SJCRH30 (cell line): Measurements from ENCODE around the gene PRRG4. TPM values are rescaled to one million over a fixed set of nuclear protein-coding genes. Genes with fewer than 3 reads are reported as not detected.
"Not testable (repeated sequence)": the region's sequence is repeated elsewhere in the genome, so short reads cannot be mapped to it uniquely, and the experiment has no call there.

ENCODE experiments used
- DNase-seq, 2 experiments: peaks; one replicate each; pipeline ENCODE4 v3.0.0-alpha.2; 2015 to 2020
- H3K27ac ChIP-seq: fragments of 250-450 bp; sonication (Bioruptor Pico); 2 replicates; pipeline ENCODE4 v1.5.1; 2020; ENCODE audit warnings: mild to moderate bottlenecking, moderate library complexity
- H3K27me3 ChIP-seq: fragments of 250-450 bp; sonication (Bioruptor Pico); 2 replicates; pipeline ENCODE4 v1.5.1; 2020; ENCODE audit warnings: mild to moderate bottlenecking, moderate library complexity
- H3K36me3 ChIP-seq: fragments of 250-450 bp; sonication (Bioruptor Pico); 2 replicates; pipeline ENCODE4 v1.5.1; 2020; ENCODE audit warnings: mild to moderate bottlenecking, moderate library complexity
- H3K4me1 ChIP-seq: fragments of 250-450 bp; sonication (Bioruptor Pico); 2 replicates; pipeline ENCODE4 v1.5.1; 2020; ENCODE audit warnings: mild to moderate bottlenecking, moderate library complexity
- H3K4me3 ChIP-seq: fragments of 250-450 bp; sonication (Bioruptor Pico); 2 replicates; pipeline ENCODE4 v1.5.1; 2020; ENCODE audit warnings: mild to moderate bottlenecking, moderate library complexity
- H3K9me3 ChIP-seq: fragments of 250-450 bp; sonication (Bioruptor Pico); replicated peaks from 2 replicates; pipeline ENCODE4 v1.5.1; 2020; ENCODE audit warnings: mild to moderate bottlenecking, moderate library complexity
- total RNA-seq: library from RNA; depleted of rRNA; stranded (reverse); fragments of >200 nt; shearing (Covaris generic); gene quantifications from 2 replicates; pipeline ENCODE4 v1.2.3, GENCODE V29; 2014

PRRG4 gene
- total RNA-seq, 1 experiment from 2014 or later: not detected

- H3K27me3 ChIP-seq: no peaks in the 10 kb centered on the region
- H3K9me3 ChIP-seq: no peaks in the 10 kb centered on the region
- no peak for DNase-seq
- H3K4me1 ChIP-seq: no peaks in the 10 kb centered on the region
- no peaks in the 10 kb centered on the region for H3K36me3 ChIP-seq
- no peak overlapping the region for H3K27ac ChIP-seq
- H3K4me3 ChIP-seq: no peak overlapping the region
These were observed 13.8 kb downstream of the PRRG4 start for GRCh38 chr11:32843544-32843943.

- no peak for DNase-seq
- no peaks in the 10 kb centered on the region for H3K9me3 ChIP-seq
- H3K4me1 ChIP-seq: no peaks in the 10 kb centered on the region
- H3K36me3 ChIP-seq: no peaks in the 10 kb centered on the region
- H3K27ac ChIP-seq: no peak overlapping the region
- H3K4me3 ChIP-seq: no peak overlapping the region
- no peaks in the 10 kb centered on the region for H3K27me3 ChIP-seq
These were observed 17.8 kb downstream of the PRRG4 start for GRCh38 chr11:32847511-32847910.

- no peaks in the 10 kb centered on the region for H3K36me3 ChIP-seq
- H3K4me3 ChIP-seq: no peak overlapping the region
- no peaks in the 10 kb centered on the region for H3K4me1 ChIP-seq
- H3K27ac ChIP-seq: no peak overlapping the region
- no peaks in the 10 kb centered on the region for H3K27me3 ChIP-seq
- no peaks in the 10 kb centered on the region for H3K9me3 ChIP-seq
- no peak for DNase-seq
These were observed 20.0 kb downstream of the PRRG4 start for GRCh38 chr11:32849761-32850160.

GRCh38 chr11:32851251-32851650 lies 21.5 kb downstream of the PRRG4 start:
- H3K27ac ChIP-seq: no peak overlapping the region
- H3K36me3 ChIP-seq: no peaks in the 10 kb centered on the region
- DNase-seq: no peak

GRCh38 chr11:32852207-32852606 lies 22.5 kb downstream of the PRRG4 start:
- H3K36me3 ChIP-seq: no peaks in the 10 kb centered on the region
- no peak overlapping the region for H3K27ac ChIP-seq
- H3K9me3 ChIP-seq: no peaks in the 10 kb centered on the region
- no peaks in the 10 kb centered on the region for H3K4me1 ChIP-seq
- no peak for DNase-seq
- H3K27me3 ChIP-seq: no peaks in the 10 kb centered on the region
- no peak overlapping the region for H3K4me3 ChIP-seq

More at GRCh38 chr11:32851251-32851650, 21.5 kb downstream of the PRRG4 start:
- Histone ChIP-seq H3K9me3 (no peaks in the 10 kb centered on the region), H3K27me3 (no peaks in the 10 kb centered on the region), H3K4me3 (no peak overlapping the region), H3K4me1 (no peaks in the 10 kb centered on the region)

- Histone ChIP-seq H3K4me1 (no peaks in the 10 kb centered on the region), H3K9me3 (no peaks in the 10 kb centered on the region), H3K4me3 (no peak overlapping the region), H3K27me3 (no peaks in the 10 kb centered on the region), H3K27ac (no peak overlapping the region), H3K36me3 (no peaks in the 10 kb centered on the region)
- no peak for DNase-seq
These were observed 25.9 kb downstream of the PRRG4 start for GRCh38 chr11:32855601-32856000.

- no peak overlapping the region for H3K27ac ChIP-seq
- H3K9me3 ChIP-seq: no peaks in the 10 kb centered on the region
- H3K4me3 ChIP-seq: no peak overlapping the region
- no peak for DNase-seq
- H3K27me3 ChIP-seq: no peaks in the 10 kb centered on the region
- no peaks in the 10 kb centered on the region for H3K36me3 ChIP-seq
- no peaks in the 10 kb centered on the region for H3K4me1 ChIP-seq
These were observed 29.0 kb downstream of the PRRG4 start for GRCh38 chr11:32858731-32859130.

GRCh38 chr11:32861850-32862577 lies 32.3 kb downstream of the PRRG4 start:
- Histone ChIP-seq H3K27me3 (no peaks in the 10 kb centered on the region), H3K4me3 (no peak overlapping the region), H3K36me3 (no peaks in the 10 kb centered on the region), H3K9me3 (no peaks in the 10 kb centered on the region), H3K27ac (no peak overlapping the region), H3K4me1 (no peaks in the 10 kb centered on the region)
- no peak for DNase-seq

- no peaks in the 10 kb centered on the region for H3K9me3 ChIP-seq
- no peak for DNase-seq
- H3K27me3 ChIP-seq: no peaks in the 10 kb centered on the region
- H3K4me1 ChIP-seq: no peaks in the 10 kb centered on the region
- H3K27ac ChIP-seq: no peak overlapping the region
- no peaks in the 10 kb centered on the region for H3K36me3 ChIP-seq
- no peak overlapping the region for H3K4me3 ChIP-seq
These were observed 34.8 kb downstream of the PRRG4 start for GRCh38 chr11:32864555-32864954.

GRCh38 chr11:32868752-32869151 lies 39.0 kb downstream of the PRRG4 start:
- H3K27me3 ChIP-seq, H3K4me1 ChIP-seq, H3K9me3 ChIP-seq, H3K36me3 ChIP-seq, H3K4me3 ChIP-seq, DNase-seq, H3K27ac ChIP-seq: not testable (repeated sequence)

- 0 out of 2 replicates have a peak, but pooled peaks cover 2% of the 10 kb centered on the region for H3K9me3 ChIP-seq
- H3K27me3 ChIP-seq: no peaks in the 10 kb centered on the region
- H3K36me3 ChIP-seq: no peaks in the 10 kb centered on the region
- DNase-seq: peak; percentile 17 to 39
- no peaks in the 10 kb centered on the region for H3K4me1 ChIP-seq
- no peak overlapping the region for H3K27ac ChIP-seq
- no peak overlapping the region for H3K4me3 ChIP-seq
These were observed 40.9 kb downstream of the PRRG4 start for GRCh38 chr11:32870676-32871075.

- Histone ChIP-seq H3K4me1 (no peaks in the 10 kb centered on the region), H3K9me3 (0 out of 2 replicates have a peak, but pooled peaks cover 2% of the 10 kb centered on the region), H3K27me3 (no peaks in the 10 kb centered on the region), H3K4me3 (no peak overlapping the region), H3K36me3 (no peaks in the 10 kb centered on the region), H3K27ac (no peak overlapping the region)
- DNase-seq: no peak
These were observed 44.4 kb downstream of the PRRG4 start for GRCh38 chr11:32874132-32874531.

- DNase-seq: no peak
- Histone ChIP-seq H3K27ac (no peak overlapping the region), H3K9me3 (0 out of 2 replicates have a peak, but pooled peaks cover 3% of the 10 kb centered on the region), H3K4me3 (no peak overlapping the region), H3K27me3 (no peaks in the 10 kb centered on the region), H3K4me1 (no peaks in the 10 kb centered on the region), H3K36me3 (no peaks in the 10 kb centered on the region)
These were observed 51.6 kb downstream of the PRRG4 start for GRCh38 chr11:32881286-32881685.

GRCh38 chr11:32883421-32883820 lies 53.7 kb downstream of the PRRG4 start:
- Histone ChIP-seq H3K36me3 (no peaks in the 10 kb centered on the region), H3K27ac (no peak overlapping the region), H3K9me3 (0 out of 2 replicates have a peak, but pooled peaks cover 3% of the 10 kb centered on the region), H3K27me3 (no peaks in the 10 kb centered on the region), H3K4me3 (no peak overlapping the region), H3K4me1 (no peaks in the 10 kb centered on the region)
- DNase-seq: no peak

- H3K27ac ChIP-seq: no peak overlapping the region
- no peaks in the 10 kb centered on the region for H3K36me3 ChIP-seq
- no peak for DNase-seq
- H3K9me3 ChIP-seq: 0 out of 2 replicates have a peak, but pooled peaks cover 3% of the 10 kb centered on the region
- H3K4me1 ChIP-seq: no peaks in the 10 kb centered on the region
- no peak overlapping the region for H3K4me3 ChIP-seq
- no peaks in the 10 kb centered on the region for H3K27me3 ChIP-seq
These were observed 54.3 kb downstream of the PRRG4 start for GRCh38 chr11:32884023-32884422.
